ENCODE data around the gene PCDHB12.
"Not testable (repeated sequence)": the region's sequence is repeated elsewhere in the genome, so short reads cannot be mapped to it uniquely, and the experiment has no call there.

The PCDHB12 gene

GRCh38 chr5:141210849-141211248 lies 2.3 kb downstream of the PCDHB12 start:
- DNase-seq, result not testable (repeated sequence)

- peak; percentile 35 for DNase-seq
These were observed 5.3 kb downstream of the PCDHB12 start, which contains the start of gene PCDHB13 for GRCh38 chr5:141213656-141214339. Gene PCDHB13, plus strand, starts transcription at chr5:141213919. Its CDS starts 205 bp downstream, at chr5:141214124.

- not testable (repeated sequence) for DNase-seq
These were observed 6.1 kb downstream of the PCDHB12 start for GRCh38 chr5:141214583-141214982.

- DNase-seq, result not testable (repeated sequence)
These were observed 7.0 kb downstream of the PCDHB12 start for GRCh38 chr5:141215504-141215903.

GRCh38 chr5:141216035-141216434 lies 7.5 kb downstream of the PCDHB12 start:
- not testable (repeated sequence) for DNase-seq

- no peak for DNase-seq
These were observed 14.7 kb downstream of the PCDHB12 start, which contains the start of gene PCDHB14 for GRCh38 chr5:141223112-141223783. Gene PCDHB14, plus strand, starts transcription at chr5:141223343. Its CDS starts 163 bp downstream, at chr5:141223506.

GRCh38 chr5:141224844-141225243 lies 16.3 kb downstream of the PCDHB12 start:
- not testable (repeated sequence) for DNase-seq

- not testable (repeated sequence) for DNase-seq
These were observed 16.9 kb downstream of the PCDHB12 start for GRCh38 chr5:141225421-141225820.

- no peak for DNase-seq
These were observed 25.7 kb downstream of the PCDHB12 start for GRCh38 chr5:141234109-141234667.

- DNase-seq, result not testable (repeated sequence)
These were observed 27.4 kb downstream of the PCDHB12 start for GRCh38 chr5:141235922-141236321.

GRCh38 chr5:141236516-141237313 lies 28.2 kb downstream of the PCDHB12 start:
- no peak for DNase-seq

- DNase-seq, result no peak
These were observed 33.0 kb downstream of the PCDHB12 start for GRCh38 chr5:141241496-141241895.

- DNase-seq, result no peak
These were observed 36.8 kb downstream of the PCDHB12 start, which contains the start of gene PCDHB15 for GRCh38 chr5:141245250-141245717. Gene PCDHB15, plus strand, starts transcription at chr5:141245395. Its CDS starts 184 bp downstream, at chr5:141245579.

- not testable (repeated sequence) for DNase-seq
These were observed 38.5 kb downstream of the PCDHB12 start for GRCh38 chr5:141246971-141247370.

- DNase-seq, result not testable (repeated sequence)
These were observed 38.9 kb downstream of the PCDHB12 start for GRCh38 chr5:141247434-141247833.

- DNase-seq, result no peak
These were observed 42.1 kb downstream of the PCDHB12 start for GRCh38 chr5:141250576-141250975.

GRCh38 chr5:141258464-141258863 lies 49.9 kb downstream of the PCDHB12 start:
- no peak for DNase-seq

GRCh38 chr5:141258948-141259347 lies 50.4 kb downstream of the PCDHB12 start:
- DNase-seq, result no peak

- no peak for DNase-seq
These were observed 52.1 kb downstream of the PCDHB12 start for GRCh38 chr5:141260458-141261237.

- DNase-seq, result no peak
These were observed 52.7 kb downstream of the PCDHB12 start for GRCh38 chr5:141261238-141261546.

Data from right hindlimb (tissue), 1 donor.